Right hindlimb (tissue), 1 donor: Measurements from ENCODE around the gene ROGDI.

Source experiments
- DNase-seq: peaks from one replicate; pipeline ENCODE4 v3.0.0-alpha.2; 2018

Gene ROGDI

GRCh38 chr16:4765511-4766474 lies 36.6 kb downstream of the ROGDI start:
- DNase-seq = no peak

- DNase-seq = no peak
Observed at GRCh38 chr16:4763791-4764190, 38.6 kb downstream of the ROGDI start.

GRCh38 chr16:4762205-4762604 lies 40.2 kb downstream of the ROGDI start:
- DNase-seq = no peak

- DNase-seq = no peak
Observed at GRCh38 chr16:4760221-4760910, 42.1 kb downstream of the ROGDI start.

GRCh38 chr16:4755687-4756086 lies 46.7 kb downstream of the ROGDI start:
- no peak for DNase-seq

- no peak for DNase-seq
Observed at GRCh38 chr16:4754865-4755264, 47.6 kb downstream of the ROGDI start.

- no peak for DNase-seq
Observed at GRCh38 chr16:4753227-4753626, 49.2 kb downstream of the ROGDI start.

- DNase-seq = no peak
Observed at GRCh38 chr16:4752351-4753100, 49.9 kb downstream of the ROGDI start.

GRCh38 chr16:4750896-4751295 lies 51.5 kb downstream of the ROGDI start:
- DNase-seq = no peak

GRCh38 chr16:4749700-4750257 lies 52.7 kb downstream of the ROGDI start:
- no peak for DNase-seq

- no peak for DNase-seq
Observed at GRCh38 chr16:4748682-4749411, 53.6 kb downstream of the ROGDI start.

- DNase-seq = no peak
Observed at GRCh38 chr16:4747906-4748681, 54.3 kb downstream of the ROGDI start.

- peak; percentile 41 for DNase-seq
Observed at GRCh38 chr16:4746991-4747574, 55.4 kb downstream of the ROGDI start.
